Tibial nerve (tissue), 3 donors: ENCODE measurements around the gene SFRP5.

Source experiments
- CTCF ChIP-seq, 5 experiments: fragments of 200-600 bp in 3 of 5; fragments of 450-650 bp in 2 of 5; sonication (generic) in 3 of 5; IDR thresholded peaks; one replicate each; pipeline ENCODE4 v1.5.1; 2016 to 2019; ENCODE audit warnings: antibody characterized with exemption in 5 of 5, mild to moderate bottlenecking in 3 of 5, moderate library complexity in 2 of 5
- POLR2A ChIP-seq, 2 donors: fragments of 450-650 bp; IDR thresholded peaks; one replicate each; pipeline ENCODE4 v1.6.1; 2017; ENCODE audit warnings: antibody characterized with exemption in 2 of 2, mild to moderate bottlenecking in 2 of 2, moderate library complexity in 2 of 2

GRCh38 chr10:97811958-97812357, 40.2 kb upstream of the SFRP5 start:
- TF ChIP-seq POLR2A (IDR thresholded peaks at IDR 0.05) (no peak), CTCF (IDR thresholded peaks at IDR 0.05) (no peak)
